Measurements from ENCODE around the gene KIF16B.

DNA sequence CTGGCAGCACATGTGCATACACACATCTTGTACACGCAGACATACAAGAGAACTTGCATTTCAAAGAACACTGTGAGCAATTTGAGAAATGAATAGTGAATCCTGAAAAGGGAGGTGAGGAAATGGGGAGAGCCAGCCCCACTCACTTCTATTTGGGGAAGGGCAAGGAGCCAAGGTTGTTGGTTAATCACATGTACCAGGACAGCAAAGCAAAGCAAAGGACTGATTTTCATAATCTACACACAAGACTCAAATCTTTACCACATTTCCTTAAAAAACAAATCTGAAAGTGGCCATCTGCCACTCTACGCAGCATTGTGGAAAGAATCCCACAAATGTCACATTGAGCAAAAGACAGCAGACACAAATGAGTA, 35.0 kb upstream of the KIF16B start:
- TF ChIP-seq BHLHE40 (IDR thresholded peaks at IDR 0.05; ENCODE audit: low read length) (no peak), HDAC2 (IDR thresholded peaks at IDR 0.05) (no peak), CTCF (IDR thresholded peaks at IDR 0.05 in 2 of 3, conservative IDR thresholded peaks at IDR 0.05 in 1 of 3; ENCODE audit: insufficient read depth in 2 of 3, low read depth in 1 of 3, low read length in 3 of 3) (no peak), EP300 (IDR thresholded peaks at IDR 0.05; ENCODE audit: low read length) (no peak)
